NT2/D1 (cell line): ENCODE results near the gene SDF4.

Experiments used
- DNase-seq: peaks from one replicate; pipeline ENCODE4 v3.0.0-alpha.2; 2011; ENCODE audit warnings: low read depth, low spot score
- H3K27me3 ChIP-seq: 2 replicates; pipeline ENCODE4 v1.6.0; 2011; ENCODE audit warnings: mild to moderate bottlenecking; ENCODE audit not compliant: insufficient read length, insufficient read depth
- H3K36me3 ChIP-seq: 2 replicates; pipeline ENCODE4 v1.6.1; 2011; ENCODE audit warnings: mild to moderate bottlenecking, low read length, mixed read lengths; ENCODE audit not compliant: insufficient read depth, insufficient read length
- H3K4me1 ChIP-seq: 2 replicates; pipeline ENCODE4 v1.5.1; 2011; ENCODE audit not compliant: insufficient read depth, insufficient read length
- H3K4me3 ChIP-seq: 2 replicates; pipeline ENCODE4 v1.5.1; 2011; ENCODE audit warnings: low read depth; ENCODE audit not compliant: insufficient read length
- H3K9ac ChIP-seq: 2 replicates; pipeline ENCODE4 v1.6.0; 2011; ENCODE audit warnings: low read depth; ENCODE audit not compliant: insufficient read length
- H3K9me3 ChIP-seq: 2 replicates; pipeline ENCODE4 v1.5.1; 2011; ENCODE audit warnings: mild to moderate bottlenecking, low read length; ENCODE audit not compliant: insufficient read depth
- SUZ12 ChIP-seq: IDR thresholded peaks from 2 replicates; pipeline ENCODE4 v1.6.1; 2011; ENCODE audit not compliant: insufficient read length, insufficient read depth; ENCODE audit errors: extremely low read depth
- YY1 ChIP-seq: IDR thresholded peaks from 2 replicates; pipeline ENCODE4 v1.6.1; 2011; ENCODE audit not compliant: insufficient read length, insufficient read depth
- ZNF274 ChIP-seq: IDR thresholded peaks from 2 replicates; pipeline ENCODE4 v1.6.1; 2011; ENCODE audit warnings: mild to moderate bottlenecking, low read depth, low read length

The SDF4 gene

DNA sequence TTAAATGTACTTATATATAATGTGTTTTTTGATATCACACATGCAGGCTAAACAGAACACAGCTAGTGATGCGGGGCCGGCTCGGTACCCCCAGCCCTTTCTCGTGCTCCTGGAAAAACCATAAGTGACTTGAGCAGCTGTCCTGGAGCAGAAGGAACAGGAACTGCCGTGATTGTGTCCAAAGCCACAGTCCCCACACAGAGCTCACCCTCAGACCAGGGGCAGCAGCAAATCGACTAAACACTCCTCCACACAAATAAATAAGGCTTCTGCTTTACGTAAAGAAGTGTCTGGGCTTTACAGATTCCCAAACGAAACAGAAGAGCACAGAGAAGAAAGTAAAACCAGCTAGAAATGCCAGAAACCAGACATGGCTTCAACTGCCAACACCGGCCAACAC lies 32.2 kb upstream of the SDF4 start:
- H3K36me3 ChIP-seq, result peaks cover 89% of the 10 kb centered on the region
- DNase-seq, result no peak
- H3K27me3 ChIP-seq, result no peaks in the 10 kb centered on the region
- no peak overlapping the region for H3K9ac ChIP-seq
- H3K4me1 ChIP-seq, result peaks cover 3% of the 10 kb centered on the region
- TF ChIP-seq SUZ12 (no peak), YY1 (no peak), ZNF274 (no peak)
- H3K4me3 ChIP-seq, result no peak overlapping the region
- no peaks in the 10 kb centered on the region for H3K9me3 ChIP-seq

DNA sequence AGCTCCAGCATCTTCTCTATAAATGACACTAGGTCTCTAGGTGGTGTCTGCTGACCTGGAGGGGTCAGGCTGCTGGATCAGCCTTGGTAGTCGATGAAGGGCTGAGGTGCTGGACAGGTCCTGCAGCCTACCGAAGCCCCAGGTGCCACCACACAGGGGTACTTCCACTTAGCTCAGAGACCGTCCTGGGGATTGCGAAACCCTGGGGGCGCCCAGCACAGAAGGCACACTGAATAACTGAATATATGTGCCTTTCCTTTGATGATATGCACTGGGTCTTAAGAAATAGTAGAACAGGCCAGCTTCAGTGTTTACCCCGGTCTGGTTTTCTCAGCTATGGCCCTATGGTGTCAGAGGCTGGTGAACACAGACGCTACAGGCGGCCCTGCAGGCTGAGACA lies 31.0 kb upstream of the SDF4 start:
- no peaks in the 10 kb centered on the region for H3K27me3 ChIP-seq
- H3K4me1 ChIP-seq, result peaks cover 11% of the 10 kb centered on the region
- TF ChIP-seq ZNF274, result no peak
- no peak overlapping the region for H3K9ac ChIP-seq
- peaks cover 84% of the 10 kb centered on the region for H3K36me3 ChIP-seq
- H3K4me3 ChIP-seq, result no peak overlapping the region
- H3K9me3 ChIP-seq, result no peaks in the 10 kb centered on the region
- no peak for DNase-seq

DNA sequence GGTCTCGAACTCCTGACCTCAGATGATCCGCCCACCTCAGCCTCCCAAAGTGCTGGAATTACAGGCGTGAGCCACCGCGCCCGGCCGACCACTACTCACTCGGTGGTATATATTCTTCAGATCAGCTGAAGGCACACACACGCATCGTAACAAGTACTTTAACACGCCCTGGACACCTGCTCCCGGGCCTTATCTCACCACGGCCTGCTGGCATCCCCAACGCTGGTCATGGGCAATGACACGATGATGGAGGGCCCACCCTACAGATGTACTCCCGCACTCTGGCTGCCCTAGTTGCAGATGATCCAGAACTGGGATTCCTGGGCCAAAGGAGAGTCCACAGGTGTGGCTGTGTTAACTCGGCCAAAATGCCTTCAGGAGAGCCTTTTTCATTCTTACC lies 30.3 kb upstream of the SDF4 start:
- no peak overlapping the region for H3K4me3 ChIP-seq
- H3K9ac ChIP-seq, result no peak overlapping the region
- H3K4me1 ChIP-seq, result peaks cover 15% of the 10 kb centered on the region
- H3K36me3 ChIP-seq, result peaks cover 80% of the 10 kb centered on the region
- no peaks in the 10 kb centered on the region for H3K9me3 ChIP-seq
- TF ChIP-seq SUZ12 (no peak), YY1 (no peak), ZNF274 (no peak)
- no peak for DNase-seq
- no peaks in the 10 kb centered on the region for H3K27me3 ChIP-seq

DNA sequence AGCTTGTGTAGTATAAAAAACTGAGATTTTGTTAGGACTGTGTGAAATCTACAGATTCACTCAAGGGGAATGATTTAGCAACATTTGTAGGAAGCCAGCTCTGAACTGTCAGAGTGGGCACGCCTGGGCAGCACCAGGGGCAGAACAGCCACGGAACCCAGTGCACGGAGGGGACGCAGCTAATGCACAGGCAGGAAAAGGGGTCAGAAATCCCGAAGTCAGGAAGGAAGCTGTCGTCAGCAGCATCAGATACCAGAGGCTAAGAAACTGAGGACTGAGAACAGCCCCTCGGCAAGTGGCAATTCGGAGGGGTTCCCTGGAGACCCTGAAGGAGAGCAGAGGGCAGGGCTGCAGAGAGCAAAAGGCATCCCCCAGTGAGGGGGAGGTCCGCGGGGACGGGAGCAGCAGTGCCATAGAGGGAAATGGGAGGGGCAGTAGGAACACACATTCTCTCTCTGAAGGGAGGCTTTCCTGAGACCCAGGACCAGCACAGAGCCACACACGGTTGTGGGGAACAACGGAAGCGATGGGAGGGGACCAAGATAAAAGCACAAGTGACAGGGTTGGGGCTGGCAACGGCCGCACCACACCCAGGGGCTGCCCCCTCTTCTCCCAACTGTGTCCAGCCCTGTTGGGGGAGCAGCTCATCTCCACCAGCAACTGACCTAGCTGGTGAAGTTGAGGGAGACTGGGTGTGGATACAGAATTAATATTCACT lies 29.2 kb upstream of the SDF4 start:
- no peak overlapping the region for H3K4me3 ChIP-seq
- peaks cover 85% of the 10 kb centered on the region for H3K36me3 ChIP-seq
- H3K9me3 ChIP-seq, result no peaks in the 10 kb centered on the region
- DNase-seq, result no peak
- no peak for TF ChIP-seq SUZ12
- TF ChIP-seq YY1, result no peak
- no peak for TF ChIP-seq ZNF274
- peak overlapping the region; percentile 50 for H3K9ac ChIP-seq
- no peaks in the 10 kb centered on the region for H3K27me3 ChIP-seq
- H3K4me1 ChIP-seq, result peaks cover 17% of the 10 kb centered on the region

DNA sequence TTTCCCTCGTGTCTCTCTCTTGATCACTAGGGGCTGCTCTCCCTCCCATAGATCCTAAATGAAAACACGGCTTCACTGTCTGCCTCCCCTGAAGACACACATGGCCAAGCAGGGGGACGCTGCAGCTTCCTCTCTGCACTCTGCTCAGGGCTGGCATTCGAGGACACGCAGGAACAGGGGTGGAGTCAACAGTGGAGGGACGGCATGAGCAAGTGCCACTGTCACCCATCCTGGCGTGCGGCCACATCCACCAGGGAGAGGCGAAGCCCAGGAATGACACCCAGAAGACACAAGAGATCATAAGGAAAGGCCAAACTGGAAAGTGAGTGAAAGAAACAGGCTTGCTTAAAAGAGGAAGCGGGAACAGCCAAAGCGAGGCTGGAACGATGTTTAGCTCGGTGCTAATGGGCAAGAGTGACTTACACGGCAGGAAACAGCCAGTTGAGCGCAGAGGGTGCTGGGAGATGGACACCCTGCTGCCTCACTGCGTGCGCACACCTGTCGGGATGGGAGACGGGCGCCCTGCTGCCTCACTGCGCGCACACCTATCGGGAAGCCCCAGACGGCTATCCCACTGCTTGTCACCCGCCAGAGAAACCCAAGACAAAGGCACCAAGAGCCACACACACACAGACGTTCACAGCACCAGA lies 28.3 kb upstream of the SDF4 start:
- Histone ChIP-seq H3K4me1 (peaks cover 20% of the 10 kb centered on the region), H3K36me3 (peaks cover 85% of the 10 kb centered on the region)
- DNase-seq, result no peak

DNA sequence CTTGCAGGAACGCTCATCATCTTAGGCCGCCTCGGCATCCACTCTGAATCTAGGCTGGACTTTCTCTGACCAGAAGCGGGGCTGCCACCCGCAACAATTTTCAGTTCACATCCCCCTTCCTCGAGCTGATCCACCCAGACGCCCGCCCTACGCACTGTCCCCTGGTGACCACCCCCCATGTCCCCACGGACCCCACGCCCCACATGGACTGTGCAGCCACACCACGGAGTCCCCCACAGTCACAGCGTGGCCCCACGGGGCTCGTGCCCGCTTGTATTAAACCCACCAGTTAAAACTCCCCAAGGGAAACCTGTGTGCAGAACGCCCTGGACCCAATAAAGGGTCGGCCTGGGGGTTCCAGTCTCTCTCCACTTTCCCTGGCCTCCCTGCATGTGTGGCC lies 27.7 kb upstream of the SDF4 start:
- H3K27me3 ChIP-seq, result no peaks in the 10 kb centered on the region
- no peak for DNase-seq
- H3K36me3 ChIP-seq, result peaks cover 85% of the 10 kb centered on the region
- no peak overlapping the region for H3K9ac ChIP-seq
- TF ChIP-seq ZNF274, result no peak
- no peak for TF ChIP-seq YY1
- no peak for TF ChIP-seq SUZ12
- H3K4me3 ChIP-seq, result no peak overlapping the region
- H3K9me3 ChIP-seq, result no peaks in the 10 kb centered on the region
- H3K4me1 ChIP-seq, result peaks cover 22% of the 10 kb centered on the region

More for the DNA sequence above, 28.3 kb upstream of the SDF4 start:
- H3K9ac ChIP-seq, result no peak overlapping the region
- TF ChIP-seq ZNF274, result no peak
- no peak for TF ChIP-seq YY1
- no peak for TF ChIP-seq SUZ12
- H3K27me3 ChIP-seq, result no peaks in the 10 kb centered on the region
- H3K4me3 ChIP-seq, result no peak overlapping the region
- no peaks in the 10 kb centered on the region for H3K9me3 ChIP-seq

DNA sequence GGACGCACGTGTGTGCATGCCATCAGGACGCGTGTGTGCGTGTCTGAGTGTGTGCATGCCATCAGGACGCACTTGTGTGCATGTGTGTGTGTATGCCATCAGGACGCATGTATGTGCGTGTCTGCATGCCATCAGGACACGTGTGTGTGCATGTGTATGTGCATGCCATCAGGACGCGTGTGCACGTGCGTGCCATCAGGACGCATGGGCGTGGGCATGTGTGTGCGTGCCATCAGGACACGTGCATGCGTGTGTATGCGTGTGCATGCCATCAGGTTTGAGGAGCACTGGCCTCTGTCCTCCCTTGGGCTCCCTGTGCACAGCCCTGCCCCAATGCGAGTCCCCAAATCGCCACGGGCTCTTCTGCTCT lies 27.3 kb upstream of the SDF4 start:
- no peak overlapping the region for H3K4me3 ChIP-seq
- H3K36me3 ChIP-seq, result peaks cover 86% of the 10 kb centered on the region
- no peak for DNase-seq
- TF ChIP-seq SUZ12 (no peak), YY1 (no peak), ZNF274 (no peak)
- no peaks in the 10 kb centered on the region for H3K9me3 ChIP-seq
- no peaks in the 10 kb centered on the region for H3K27me3 ChIP-seq
- H3K9ac ChIP-seq, result no peak overlapping the region
- peaks cover 22% of the 10 kb centered on the region for H3K4me1 ChIP-seq
